IPS DF 4.7 (cell line): ENCODE data around the gene ITGA3.

Experiments
- DNase-seq: peaks from one replicate; pipeline ENCODE4 v3.0.0-alpha.2; 2013; ENCODE audit warnings: low spot score; ENCODE audit errors: extremely low read depth

ITGA3 gene

DNA sequence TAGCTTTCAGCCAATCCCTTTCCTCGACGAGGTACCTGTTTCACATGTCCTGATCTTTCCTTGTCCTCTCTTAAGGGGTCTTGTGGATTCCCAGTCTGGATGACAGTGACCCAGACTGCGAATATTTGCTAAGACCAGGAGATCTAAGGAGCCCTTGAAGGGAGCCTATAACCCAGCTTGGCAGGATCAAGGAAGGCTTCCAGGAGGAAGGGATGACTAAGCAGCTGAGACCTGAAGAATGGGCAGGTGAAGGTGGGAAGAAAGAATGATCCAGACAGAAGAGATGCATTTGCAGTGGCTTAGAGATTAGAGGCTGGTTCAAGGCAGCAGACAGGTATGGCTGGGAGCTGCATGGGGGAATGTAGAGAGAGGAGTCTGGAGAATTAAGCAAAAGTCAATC is 37.3 kb downstream of the ITGA3 start:
- no peak for DNase-seq

GRCh38 chr17:50093807-50094206 is 37.9 kb downstream of the ITGA3 start:
- DNase-seq: no peak

DNA sequence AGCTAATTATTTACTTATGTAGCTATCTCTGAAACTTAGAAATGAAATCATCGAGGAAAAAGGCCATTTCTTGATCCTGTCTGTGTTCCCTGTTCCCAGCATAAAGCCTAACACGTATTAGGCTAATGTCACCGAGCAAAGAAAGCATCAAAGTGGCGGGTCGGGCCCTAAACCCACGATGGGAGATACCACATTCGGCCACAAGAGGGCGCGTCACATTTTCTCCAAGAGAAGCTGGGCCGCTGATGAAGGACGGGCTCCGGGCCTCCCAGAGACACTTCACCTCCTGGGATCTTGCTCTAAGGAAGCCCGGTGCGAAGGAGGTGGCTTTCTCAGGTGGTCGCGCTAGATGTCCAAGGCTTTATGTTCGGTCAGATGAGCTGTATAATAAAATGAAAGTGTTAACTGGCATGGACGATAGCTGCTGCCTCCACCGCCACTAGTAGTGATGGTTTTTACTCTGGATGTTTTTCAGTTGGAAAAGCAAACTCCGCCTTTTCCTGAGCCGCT is 38.4 kb downstream of the ITGA3 start:
- no peak for DNase-seq

- no peak for DNase-seq
Measured at GRCh38 chr17:50094753-50095619, 39.1 kb downstream of the ITGA3 start, which contains the start of gene PDK2. Gene PDK2 (plus strand): TSS chr17:50095351. CDS start chr17:50095436, 85 bp downstream.

- DNase-seq: no peak
Measured at GRCh38 chr17:50095626-50096037, 39.7 kb downstream of the ITGA3 start.

GRCh38 chr17:50096092-50096491 is 40.2 kb downstream of the ITGA3 start:
- DNase-seq: no peak

GRCh38 chr17:50096758-50097157 is 40.8 kb downstream of the ITGA3 start:
- no peak for DNase-seq

DNA sequence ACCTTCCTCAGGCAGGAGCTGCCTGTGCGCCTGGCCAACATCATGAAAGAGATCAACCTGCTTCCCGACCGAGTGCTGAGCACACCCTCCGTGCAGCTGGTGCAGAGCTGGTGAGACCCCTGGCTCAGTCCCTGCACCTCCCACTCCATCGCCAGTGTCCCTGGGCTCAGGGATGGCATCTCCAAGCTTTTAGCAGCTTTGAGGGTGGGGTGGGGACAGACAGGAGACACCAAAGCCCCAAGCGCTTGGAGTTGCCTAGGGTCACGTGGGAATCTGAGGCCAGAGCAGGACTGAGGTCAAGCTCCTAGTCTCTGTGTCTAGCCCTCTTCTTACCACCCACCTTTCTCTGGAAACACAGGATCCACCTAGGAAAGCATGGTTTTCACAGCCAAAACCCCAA is 41.5 kb downstream of the ITGA3 start:
- no peak for DNase-seq

DNA sequence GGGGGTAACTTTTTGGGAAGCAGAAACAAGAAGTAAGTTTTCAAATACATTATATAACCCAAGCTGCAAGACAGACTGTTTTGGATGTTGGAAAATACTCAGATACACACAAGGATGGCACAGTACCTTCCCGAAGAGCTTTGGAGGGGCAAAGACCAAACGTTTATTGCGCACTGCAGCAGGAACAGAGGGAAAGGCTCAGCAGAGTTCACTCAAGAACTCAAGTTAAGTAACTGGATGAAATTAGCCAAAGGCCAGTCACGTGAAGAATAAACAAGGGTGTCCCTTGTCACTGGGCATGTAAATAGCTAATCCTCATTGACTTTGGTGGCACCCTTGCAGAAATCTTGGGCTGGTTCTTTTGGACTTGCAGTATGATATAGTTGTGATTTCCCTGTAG is 42.0 kb downstream of the ITGA3 start:
- DNase-seq: no peak

GRCh38 chr17:50098583-50098982 is 42.7 kb downstream of the ITGA3 start:
- DNase-seq: no peak

DNA sequence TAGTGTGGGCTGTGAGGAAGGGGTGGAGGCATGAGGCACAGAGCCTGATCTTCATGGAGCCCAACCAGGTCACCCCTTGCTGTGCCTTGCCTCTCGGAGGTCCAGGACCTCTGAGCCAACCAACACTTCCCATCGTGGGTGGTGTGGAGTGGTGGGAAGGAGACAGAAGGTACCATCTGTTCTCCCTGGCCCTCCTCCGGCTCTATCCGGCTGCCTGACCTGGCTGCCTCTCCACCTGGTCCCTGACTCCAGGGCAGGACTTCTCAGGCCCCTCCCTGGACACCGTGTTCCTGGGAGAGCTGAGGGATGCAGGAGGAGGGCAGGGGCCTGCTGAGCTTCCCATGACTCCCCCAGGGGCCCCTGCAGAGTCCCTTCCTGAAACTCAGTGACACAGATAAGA is 43.1 kb downstream of the ITGA3 start:
- DNase-seq: no peak

DNA sequence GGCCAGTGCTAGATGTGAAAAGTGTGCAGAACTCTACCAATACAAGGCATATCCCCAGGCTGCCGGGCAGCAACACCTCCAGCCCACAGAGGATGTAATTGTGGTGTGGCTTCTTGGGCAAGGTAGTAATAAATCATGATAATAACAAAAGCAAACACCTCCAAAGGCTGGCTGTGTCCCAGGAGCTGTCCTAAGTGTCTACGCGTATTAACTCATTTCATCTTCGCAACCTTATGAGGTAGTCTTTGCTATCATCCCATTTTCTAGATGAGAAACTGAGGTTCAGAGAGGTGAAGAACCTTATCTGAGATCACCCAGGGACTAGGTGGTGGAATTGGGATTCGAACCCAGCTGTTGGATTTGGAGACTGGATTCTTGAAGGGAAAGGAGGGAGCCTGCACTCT is 44.6 kb downstream of the ITGA3 start:
- no peak for DNase-seq

DNA sequence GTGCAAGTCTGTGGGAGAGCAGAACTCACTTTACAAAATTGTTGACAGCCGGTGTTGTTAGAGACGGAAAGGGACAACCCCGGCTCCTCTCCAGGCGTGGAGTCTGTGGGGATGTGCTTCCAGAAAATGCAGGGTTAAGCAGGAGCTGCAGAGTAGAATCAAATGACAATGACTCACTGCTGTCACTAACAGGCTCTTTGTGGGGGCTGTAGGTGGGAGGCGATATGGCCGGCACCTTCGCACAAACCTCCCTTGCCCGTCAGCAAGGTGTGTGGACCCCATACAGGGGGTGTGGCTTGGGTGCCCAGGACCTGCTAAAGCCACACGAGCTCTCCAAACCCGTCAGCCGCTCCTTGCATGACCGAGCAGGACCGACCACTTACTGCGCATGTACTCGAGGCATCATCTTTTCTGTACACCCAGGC is 45.0 kb downstream of the ITGA3 start:
- no peak for DNase-seq

GRCh38 chr17:50101346-50102163 is 45.6 kb downstream of the ITGA3 start:
- no peak for DNase-seq

DNA sequence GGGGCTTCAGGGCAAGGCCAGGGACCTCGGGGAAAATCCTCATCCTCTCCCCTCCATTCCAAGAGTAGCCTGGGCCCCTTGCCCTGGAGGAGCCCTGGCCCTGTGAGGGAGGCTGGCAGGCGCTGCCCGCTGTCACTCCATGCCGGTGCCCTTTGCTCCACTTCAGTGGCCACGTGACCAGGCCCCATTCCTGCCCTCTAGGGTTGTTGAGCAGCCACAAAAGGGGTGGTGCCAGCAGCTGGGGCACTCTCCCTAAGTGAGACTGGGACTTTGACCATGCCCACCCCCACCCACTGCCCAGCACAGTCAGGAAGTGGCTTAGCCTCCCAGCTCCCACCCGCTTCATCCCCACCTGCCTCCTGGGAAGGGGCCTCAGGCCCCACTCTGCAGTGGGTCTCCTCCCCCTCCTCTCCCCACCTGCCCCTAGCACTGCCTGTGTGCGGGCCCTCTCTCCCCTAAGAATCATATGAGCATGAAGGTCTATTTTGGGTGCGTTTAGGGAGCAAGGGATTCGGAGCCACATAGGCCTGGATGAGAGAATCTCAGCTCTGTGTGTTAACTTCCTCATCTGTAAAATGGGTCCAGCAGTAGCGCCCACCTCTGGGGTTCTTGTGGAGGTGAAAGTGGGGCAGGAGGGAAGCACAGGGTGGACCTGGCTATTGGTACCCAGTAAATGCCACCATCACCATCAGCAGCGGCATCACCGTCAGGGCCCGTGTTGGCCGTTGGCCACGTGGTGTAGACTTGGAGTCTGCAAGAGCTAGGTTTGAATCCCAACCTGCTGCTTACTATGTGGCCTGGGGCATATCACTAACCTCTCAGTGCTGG is 46.5 kb downstream of the ITGA3 start:
- no peak for DNase-seq

DNA sequence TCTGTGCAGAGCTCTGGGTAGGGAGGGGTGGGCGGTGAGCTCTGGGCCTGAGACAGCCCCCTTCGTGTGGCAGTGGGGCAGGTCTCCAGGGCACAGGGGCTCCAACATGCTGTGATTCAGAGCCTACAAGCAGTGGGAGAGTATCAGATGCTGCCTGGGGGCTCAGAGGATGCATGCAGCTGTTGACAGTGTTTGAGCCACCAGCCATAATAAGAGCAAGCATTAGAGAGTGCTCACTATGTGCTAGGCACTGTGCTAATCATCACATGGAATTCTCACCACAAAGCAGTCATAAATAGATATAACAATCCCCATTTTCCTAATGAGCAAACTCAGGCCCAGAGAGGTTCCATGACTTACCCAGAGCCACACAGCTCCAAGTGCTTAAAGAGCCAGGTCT is 47.3 kb downstream of the ITGA3 start:
- DNase-seq: no peak

DNA sequence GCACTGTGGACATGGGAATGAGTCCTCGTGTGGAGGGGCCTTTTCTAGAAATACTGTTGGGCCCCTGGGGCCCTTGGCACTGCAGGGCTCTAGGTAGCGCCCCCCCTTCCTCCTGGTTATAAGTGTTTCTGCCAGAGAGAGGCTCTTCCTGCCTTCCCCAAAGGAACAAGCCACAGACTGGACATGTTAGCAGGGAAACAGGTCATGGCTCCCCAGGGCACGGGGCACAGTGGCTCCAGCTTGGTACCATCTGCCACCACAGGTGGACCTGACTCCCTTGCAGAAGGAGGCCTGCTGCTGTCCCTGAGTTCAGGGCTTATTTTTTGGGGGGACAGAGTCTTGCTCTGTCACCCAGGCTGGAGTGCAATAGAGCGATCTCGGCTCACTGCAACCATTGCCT is 48.0 kb downstream of the ITGA3 start:
- DNase-seq: no peak

GRCh38 chr17:50105811-50106210 is 49.9 kb downstream of the ITGA3 start:
- no peak for DNase-seq

GRCh38 chr17:50106393-50107131 is 50.7 kb downstream of the ITGA3 start:
- DNase-seq: no peak

- no peak for DNase-seq
Measured at GRCh38 chr17:50107790-50108414, 52.0 kb downstream of the ITGA3 start.
